Brain microvascular endothelial cell (primary cell): ENCODE results near the gene TYW1B.
"Not testable (repeated sequence)": the region's sequence is repeated elsewhere in the genome, so short reads cannot be mapped to it uniquely, and the experiment has no call there.

Experiments used
- DNase-seq: peaks from one replicate; pipeline ENCODE4 v3.0.0-alpha.2; 2020
- H3K27ac ChIP-seq: fragments of 250-450 bp; sonication (Bioruptor Pico); 2 replicates; pipeline ENCODE4 v1.5.1; 2020; ENCODE audit warnings: mild to moderate bottlenecking, moderate library complexity
- H3K27me3 ChIP-seq: fragments of 250-450 bp; sonication (Bioruptor Pico); replicated peaks from 2 replicates; pipeline ENCODE4 v1.5.1; 2020; ENCODE audit warnings: mild to moderate bottlenecking
- H3K36me3 ChIP-seq: fragments of 250-450 bp; sonication (Bioruptor Pico); replicated peaks from 2 replicates; pipeline ENCODE4 v1.5.1; 2020; ENCODE audit warnings: mild to moderate bottlenecking
- H3K4me3 ChIP-seq: 2 replicates; pipeline ENCODE4 v1.5.1; 2011; ENCODE audit warnings: low read depth, mild to moderate bottlenecking, control low read depth, low read length, moderate library complexity
- in situ Hi-C: cut with HindIII; loops from 2 replicates; pipeline ENCODE4 v1.10.0; 2017; ENCODE audit warnings: low sequenced_read_pairs, low pct_ligation_motif_present
- TF ChIP-seq, protein P1 (sequence below): IDR thresholded peaks from 2 replicates; pipeline ENCODE4 v1.5.1; 2011; ENCODE audit warnings: low read depth, mild to moderate bottlenecking, moderate library complexity, low read length, control low read depth, inconsistent platforms; ENCODE audit errors: missing control alignments

Gene TYW1B

DNA sequence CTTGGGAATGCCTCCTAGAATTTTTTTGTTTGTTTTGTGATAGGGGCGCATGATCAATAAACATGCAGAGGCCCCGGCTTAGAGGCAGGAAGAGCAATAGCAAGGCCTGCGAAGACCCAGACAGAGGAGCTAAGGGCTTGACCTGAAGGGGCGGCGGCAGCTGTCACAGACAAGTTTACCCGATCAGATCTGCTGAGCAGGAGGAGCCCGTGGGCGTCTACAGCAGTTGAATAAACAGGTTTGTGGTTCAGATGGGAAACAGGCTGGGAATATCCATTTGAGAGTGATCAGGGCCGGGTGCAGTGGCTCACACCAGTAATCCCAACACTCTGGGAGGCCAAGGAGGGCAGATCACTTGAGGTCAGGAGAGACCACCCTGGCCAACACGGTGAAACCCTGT lies 289.9 kb downstream of the TYW1B start:
- in situ Hi-C loops: no loop called here
- H3K4me3 ChIP-seq: no peak overlapping the region
- no peaks in the 10 kb centered on the region for H3K27me3 ChIP-seq
- H3K36me3 ChIP-seq: no peaks in the 10 kb centered on the region
- TF ChIP-seq, protein P1, sequence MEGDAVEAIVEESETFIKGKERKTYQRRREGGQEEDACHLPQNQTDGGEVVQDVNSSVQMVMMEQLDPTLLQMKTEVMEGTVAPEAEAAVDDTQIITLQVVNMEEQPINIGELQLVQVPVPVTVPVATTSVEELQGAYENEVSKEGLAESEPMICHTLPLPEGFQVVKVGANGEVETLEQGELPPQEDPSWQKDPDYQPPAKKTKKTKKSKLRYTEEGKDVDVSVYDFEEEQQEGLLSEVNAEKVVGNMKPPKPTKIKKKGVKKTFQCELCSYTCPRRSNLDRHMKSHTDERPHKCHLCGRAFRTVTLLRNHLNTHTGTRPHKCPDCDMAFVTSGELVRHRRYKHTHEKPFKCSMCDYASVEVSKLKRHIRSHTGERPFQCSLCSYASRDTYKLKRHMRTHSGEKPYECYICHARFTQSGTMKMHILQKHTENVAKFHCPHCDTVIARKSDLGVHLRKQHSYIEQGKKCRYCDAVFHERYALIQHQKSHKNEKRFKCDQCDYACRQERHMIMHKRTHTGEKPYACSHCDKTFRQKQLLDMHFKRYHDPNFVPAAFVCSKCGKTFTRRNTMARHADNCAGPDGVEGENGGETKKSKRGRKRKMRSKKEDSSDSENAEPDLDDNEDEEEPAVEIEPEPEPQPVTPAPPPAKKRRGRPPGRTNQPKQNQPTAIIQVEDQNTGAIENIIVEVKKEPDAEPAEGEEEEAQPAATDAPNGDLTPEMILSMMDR: no peak
- peak; percentile 11 for DNase-seq
- no peak overlapping the region for H3K27ac ChIP-seq

DNA sequence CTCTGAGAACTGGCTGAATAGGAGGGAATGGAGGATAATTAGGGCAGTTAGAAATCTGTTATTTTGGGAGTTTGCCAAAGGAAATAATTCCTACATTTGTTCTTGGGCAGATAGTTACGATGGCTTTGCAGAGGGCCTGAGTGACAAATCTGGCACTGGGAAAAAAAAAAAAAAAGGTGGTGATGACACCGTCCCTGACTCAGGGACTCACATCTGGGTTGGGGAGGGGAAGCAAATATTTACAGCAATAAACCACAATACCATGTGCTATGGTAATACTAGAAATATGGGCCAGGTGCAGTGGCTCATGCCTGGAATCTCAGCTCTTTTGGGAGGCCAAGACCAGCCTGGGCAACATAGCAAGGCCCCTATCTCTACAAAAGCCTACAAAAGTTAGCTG lies 292.0 kb downstream of the TYW1B start:
- H3K36me3 ChIP-seq, DNase-seq, H3K27me3 ChIP-seq, H3K27ac ChIP-seq, in situ Hi-C loops, H3K4me3 ChIP-seq: not testable (repeated sequence)

DNA sequence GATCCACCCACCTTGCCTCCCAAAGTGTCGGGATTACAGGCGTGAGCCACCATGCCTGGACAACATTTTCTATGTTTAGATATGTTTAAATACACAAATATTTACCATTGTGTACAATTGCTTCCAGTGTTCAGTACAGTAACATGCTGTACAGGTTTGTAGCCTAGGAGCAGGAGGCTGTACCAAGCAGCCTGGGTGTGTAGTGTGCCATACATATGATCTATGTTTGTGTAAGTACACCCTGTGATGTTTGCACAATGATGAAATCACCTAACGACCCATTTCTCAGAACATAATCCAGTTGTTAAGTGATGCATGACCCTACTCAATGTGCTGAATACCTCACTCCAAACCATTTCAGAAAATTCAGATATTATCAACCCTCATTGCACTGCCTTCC lies 297.0 kb downstream of the TYW1B start:
- H3K27ac ChIP-seq, H3K27me3 ChIP-seq, in situ Hi-C loops, H3K36me3 ChIP-seq, H3K4me3 ChIP-seq, DNase-seq: not testable (repeated sequence)
